Cardiac fibroblast (primary cell): Measurements from ENCODE around the gene OGG1.
A peak's percentile ranks its signal among the peaks of the same experiment; 100 is the strongest.

Experiments used
- DNase-seq, 2 donors: peaks; one replicate each; pipeline versions ENCODE4 v3.0.0 to v3.0.0-alpha.2; 2010; ENCODE audit warnings: low read depth in 2 of 2
- H3K4me3 ChIP-seq, 2 donors: replicated peaks in 1 of 2; 1 replicate in 1 of 2; 2 replicates in 1 of 2; pipeline ENCODE4 v1.5.1; 2011; ENCODE audit warnings: low read depth in 2 of 2, low read length in 2 of 2, mild to moderate bottlenecking in 2 of 2, moderate library complexity in 1 of 2
- TF ChIP-seq, protein P1 (sequence below): IDR thresholded peaks from one replicate; pipeline ENCODE4 v1.5.1; 2011; ENCODE audit warnings: low read depth, mild to moderate bottlenecking, low read length, inconsistent platforms

Gene OGG1

DNA sequence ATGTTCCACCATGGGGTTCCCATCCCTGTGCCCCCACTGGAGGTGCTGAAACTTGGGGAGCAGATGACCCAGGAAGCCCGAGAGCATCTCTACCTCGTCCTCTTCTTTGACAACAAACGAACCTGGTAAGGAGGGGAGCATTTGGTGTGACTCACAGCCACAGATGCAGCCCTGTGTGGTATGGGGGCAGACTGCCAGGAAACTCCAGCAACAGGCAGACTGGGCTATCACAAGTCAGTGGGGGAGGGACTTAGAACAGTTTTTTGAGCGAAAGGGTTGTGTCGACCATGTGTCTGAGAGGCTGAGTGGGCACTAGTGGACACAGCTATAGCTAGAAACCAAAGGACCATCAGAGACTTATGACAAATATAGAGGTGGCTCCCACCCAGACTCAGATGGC, 3.4 kb upstream of the OGG1 start:
- no peak overlapping the region for H3K4me3 ChIP-seq
- DNase-seq = peak; percentile 80 to 91
- TF ChIP-seq, protein P1, sequence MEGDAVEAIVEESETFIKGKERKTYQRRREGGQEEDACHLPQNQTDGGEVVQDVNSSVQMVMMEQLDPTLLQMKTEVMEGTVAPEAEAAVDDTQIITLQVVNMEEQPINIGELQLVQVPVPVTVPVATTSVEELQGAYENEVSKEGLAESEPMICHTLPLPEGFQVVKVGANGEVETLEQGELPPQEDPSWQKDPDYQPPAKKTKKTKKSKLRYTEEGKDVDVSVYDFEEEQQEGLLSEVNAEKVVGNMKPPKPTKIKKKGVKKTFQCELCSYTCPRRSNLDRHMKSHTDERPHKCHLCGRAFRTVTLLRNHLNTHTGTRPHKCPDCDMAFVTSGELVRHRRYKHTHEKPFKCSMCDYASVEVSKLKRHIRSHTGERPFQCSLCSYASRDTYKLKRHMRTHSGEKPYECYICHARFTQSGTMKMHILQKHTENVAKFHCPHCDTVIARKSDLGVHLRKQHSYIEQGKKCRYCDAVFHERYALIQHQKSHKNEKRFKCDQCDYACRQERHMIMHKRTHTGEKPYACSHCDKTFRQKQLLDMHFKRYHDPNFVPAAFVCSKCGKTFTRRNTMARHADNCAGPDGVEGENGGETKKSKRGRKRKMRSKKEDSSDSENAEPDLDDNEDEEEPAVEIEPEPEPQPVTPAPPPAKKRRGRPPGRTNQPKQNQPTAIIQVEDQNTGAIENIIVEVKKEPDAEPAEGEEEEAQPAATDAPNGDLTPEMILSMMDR = no peak

DNA sequence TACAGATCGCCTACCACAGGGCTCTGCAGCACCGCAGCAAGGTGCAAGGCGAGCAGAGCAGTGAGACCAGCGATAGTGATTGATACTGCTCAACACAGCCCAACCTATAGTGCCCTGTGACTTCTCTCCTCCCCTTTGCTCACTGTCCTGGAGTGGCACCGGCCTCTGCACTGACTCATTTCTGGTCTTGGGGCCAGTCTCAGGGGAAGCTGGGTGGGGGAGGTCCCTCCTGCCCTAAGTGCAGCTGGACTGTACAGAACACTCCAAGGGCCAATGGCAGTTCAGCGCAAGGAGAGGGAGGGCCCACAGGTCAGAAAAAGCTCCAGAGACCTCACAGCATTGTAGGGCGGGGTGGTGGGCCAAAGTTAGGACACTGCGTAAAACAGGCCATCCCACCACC, 2.5 kb upstream of the OGG1 start:
- DNase-seq = peak; percentile 58 to 70
- TF ChIP-seq, protein P1 = no peak
- no peak overlapping the region for H3K4me3 ChIP-seq

DNA sequence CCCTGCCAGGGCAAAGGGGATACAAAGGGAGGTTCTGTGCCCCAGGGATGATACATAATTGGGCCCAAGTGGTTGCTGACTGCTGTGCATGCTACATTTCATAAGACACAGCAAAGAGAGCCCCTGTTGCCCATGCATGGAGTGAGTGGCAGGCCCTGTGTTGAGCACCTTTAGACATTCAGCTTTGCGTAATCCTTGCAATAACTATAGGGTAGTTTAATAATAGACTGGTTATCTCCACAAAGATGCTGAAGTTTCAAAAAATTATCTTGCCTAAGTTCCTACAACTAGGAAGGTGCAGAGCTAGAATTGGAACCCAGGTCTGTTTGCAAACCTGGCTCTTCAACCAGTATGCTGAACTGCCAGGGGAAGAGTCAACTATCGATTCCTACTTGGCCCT, 1.7 kb upstream of the OGG1 start:
- TF ChIP-seq, protein P1 = no peak
- DNase-seq = no peak
- no peak overlapping the region for H3K4me3 ChIP-seq

DNA sequence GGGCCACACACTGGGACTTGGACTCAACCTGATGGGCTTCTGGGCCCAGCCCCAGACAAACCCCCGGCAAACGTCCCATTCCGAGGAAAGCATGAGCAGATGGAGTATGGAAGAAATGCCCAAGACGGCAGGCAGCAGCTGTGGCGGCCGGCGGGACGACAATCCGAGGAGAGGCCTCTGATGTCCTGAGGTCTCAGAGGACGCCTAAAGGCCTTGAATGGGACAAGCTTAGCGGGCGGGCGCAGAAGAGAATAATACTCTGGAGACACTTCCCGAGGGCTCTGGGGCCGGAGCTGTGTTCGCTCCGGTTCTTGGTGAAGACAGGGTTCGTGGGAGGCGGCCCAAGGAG, 482 bp upstream of the OGG1 start:
- no peak for DNase-seq
- peak overlapping the region; percentile 71 to 82 for H3K4me3 ChIP-seq
- TF ChIP-seq, protein P1 = no peak

DNA sequence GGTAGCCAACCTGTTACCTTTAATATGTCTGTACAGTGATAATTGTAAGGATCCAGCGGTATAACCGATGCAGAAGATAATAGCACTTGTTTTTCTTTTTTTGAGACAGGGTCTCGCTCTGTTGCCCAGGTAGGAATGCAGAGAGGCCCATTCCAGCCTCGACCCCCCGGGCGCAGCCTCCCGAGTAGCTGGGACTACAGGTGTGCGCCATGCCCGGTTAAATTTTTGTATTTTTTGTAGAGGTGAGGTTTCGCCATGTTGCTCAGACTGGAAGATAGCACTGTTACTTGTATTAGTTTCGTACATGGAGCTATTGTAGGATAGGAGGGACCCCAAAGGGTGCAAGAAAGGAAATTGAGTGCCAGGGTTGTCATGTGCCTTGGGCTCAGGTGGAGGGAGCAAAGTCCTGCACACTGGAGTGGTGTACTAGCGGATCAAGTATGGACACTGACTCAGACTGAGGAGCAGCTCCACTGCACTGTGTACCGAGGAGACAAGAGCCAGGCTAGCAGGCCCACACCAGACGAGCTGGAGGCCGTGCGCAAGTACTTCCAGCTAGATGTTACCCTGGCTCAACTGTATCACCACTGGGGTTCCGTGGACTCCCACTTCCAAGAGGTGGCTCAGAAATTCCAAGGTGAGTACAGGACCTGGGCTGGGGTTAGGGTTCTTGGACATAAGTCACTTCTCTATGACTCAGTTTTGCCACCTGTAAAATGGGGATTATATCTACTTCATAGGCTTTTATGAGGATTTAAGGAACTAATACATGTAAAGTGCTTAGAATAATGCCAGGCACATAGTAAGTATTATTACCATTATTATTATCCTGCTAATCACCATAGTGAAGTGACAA, 1.0 kb downstream of the OGG1 start:
- TF ChIP-seq, protein P1 = no peak
- peak overlapping the region; percentile 71 to 82 for H3K4me3 ChIP-seq
- no peak for DNase-seq

DNA sequence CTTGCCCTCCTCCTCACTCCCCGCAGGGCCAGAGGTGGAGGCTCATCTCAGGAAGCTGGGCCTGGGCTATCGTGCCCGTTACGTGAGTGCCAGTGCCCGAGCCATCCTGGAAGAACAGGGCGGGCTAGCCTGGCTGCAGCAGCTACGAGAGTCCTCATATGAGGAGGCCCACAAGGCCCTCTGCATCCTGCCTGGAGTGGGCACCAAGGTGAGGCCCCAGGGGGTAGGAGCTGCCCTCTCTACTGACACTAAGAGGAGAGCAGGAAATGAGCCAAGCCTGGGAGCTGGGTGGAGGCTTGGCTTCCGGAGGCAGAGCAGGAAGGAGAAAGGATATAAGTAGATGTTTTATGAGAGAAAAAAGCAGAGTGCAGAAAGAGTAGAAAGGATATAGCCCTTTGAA, 4.9 kb downstream of the OGG1 start:
- TF ChIP-seq, protein P1 = no peak
- peak in 1 of 2 donors; percentile 34 for DNase-seq
- H3K4me3 ChIP-seq = no peak overlapping the region
